ENCODE results near the gene ABLIM2.

Gene ABLIM2

DNA sequence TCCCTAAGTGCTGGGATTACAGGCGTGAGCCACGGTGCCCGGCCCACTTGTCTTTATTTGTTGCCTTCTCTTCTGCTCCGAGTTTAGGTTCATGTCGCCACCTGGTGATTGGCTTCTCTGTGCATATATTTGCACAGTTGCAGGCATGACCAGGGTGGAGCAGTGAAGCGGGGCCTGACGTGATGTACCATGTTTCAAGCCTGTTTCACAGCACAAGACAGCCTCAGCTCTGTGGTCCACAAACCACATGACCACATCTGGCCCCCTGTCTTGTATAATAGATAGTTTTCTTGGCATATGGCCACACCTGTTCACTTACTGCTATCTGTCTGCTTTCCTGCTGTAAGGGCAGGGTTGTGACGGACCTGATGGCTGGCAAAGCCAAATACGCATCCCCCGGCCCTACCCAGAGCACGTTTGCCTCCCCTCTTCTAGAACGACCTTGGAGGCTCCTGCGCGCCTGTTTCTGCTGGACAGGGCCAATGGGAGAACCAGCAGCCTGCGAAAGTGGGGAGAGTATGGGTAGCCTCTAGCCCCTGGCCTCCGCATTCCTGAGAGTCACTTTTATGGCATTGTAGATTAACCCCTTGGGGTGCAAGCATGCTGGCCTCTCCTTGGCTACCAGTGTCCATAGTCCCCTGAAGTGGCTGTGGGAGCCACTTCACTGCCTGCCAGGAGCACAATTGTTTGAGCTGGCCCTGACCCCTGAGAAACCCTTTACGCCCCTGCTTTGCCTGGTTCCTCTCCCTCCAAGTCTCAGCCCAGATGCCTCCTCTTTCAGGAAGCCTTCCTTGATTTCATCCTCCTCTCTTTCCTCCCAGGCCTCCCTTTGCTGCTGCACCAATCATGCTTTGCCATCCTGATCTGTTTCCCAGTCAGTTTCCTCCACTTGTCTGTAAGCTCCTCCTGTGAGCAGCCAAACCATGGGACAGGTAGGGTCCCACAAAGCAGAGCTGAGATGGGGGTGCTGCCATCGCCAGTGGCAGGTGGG, 34.4 kb upstream of the ABLIM2 start:
- DNase-seq (ENCODE audit: low read depth in 2 of 2): no peak

DNA sequence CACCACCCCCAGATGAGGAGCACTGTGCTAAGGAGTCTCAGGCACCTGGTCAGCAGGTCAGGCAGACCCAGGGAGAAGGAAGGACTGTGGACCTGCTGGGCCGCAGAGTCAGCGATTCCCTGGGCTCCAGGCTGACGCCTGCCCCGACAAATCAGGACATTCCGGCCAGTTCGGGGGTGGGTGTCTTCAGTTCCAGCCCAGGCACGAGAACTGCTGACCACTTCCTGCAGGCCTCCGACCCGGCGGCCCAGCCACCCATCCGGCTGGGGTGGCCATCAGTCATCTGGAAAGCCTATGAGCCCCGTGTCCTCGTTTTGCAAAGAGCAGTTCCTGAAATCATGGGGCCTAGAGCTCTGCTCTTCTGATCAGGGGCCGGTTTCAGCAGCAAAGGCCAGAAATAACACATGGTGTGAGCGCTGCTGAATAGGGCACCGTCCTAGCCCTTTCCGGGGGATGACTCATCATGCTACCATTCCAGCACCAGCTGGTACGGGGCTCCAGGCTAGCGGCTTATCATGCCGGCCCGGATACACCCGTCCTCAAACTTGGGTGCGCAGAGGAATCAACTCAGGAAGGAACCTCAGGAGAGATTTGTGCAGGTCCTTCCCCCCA, 32.6 kb upstream of the ABLIM2 start:
- DNase-seq (ENCODE audit: low read depth in 2 of 2): no peak

DNA sequence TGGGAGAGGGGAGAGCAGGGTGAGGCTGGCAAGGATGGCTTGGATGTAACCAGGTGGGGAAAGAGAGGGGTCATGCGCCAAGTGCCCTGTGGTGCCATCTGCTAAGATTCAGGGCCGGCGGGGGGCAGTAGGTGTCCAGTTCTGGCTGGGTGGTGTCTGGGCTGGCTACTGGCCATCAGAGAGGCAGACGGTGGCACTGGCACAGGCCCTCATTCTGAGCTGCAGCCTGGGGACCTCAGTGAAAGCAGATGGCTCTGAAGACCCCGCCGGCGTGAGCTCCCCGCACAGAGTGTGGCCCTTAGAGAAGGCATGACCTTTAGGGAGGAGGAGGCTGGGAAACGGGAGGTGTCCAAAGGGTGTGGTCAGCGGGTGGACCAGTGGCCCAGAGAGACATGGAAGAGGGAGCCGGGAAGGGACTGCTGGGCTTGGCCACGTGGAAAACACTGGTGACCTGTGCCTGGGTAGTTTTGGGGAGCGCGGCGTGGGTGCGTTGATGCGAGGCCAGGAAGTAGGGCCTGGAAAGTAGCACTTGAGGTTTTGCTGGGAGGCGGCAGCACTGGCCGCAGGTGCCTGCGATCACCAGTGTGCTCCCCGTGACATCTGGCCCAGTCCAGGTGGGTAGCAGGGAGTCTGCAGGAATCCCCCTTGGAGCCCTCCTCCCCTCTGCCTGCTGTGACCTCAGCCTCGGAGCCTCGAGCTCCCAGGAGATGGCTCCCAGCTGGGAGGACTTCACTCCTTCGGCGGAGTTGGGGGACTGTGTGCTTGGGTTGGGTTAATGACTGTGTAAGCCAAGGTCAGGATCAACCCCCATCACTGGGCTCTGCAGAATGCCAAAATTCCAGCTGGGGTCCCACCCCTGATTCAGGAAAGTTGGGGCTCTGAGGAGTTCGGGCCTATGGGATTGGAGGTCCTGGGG, 31.2 kb upstream of the ABLIM2 start:
- DNase-seq (ENCODE audit: low read depth in 2 of 2): no peak

DNA sequence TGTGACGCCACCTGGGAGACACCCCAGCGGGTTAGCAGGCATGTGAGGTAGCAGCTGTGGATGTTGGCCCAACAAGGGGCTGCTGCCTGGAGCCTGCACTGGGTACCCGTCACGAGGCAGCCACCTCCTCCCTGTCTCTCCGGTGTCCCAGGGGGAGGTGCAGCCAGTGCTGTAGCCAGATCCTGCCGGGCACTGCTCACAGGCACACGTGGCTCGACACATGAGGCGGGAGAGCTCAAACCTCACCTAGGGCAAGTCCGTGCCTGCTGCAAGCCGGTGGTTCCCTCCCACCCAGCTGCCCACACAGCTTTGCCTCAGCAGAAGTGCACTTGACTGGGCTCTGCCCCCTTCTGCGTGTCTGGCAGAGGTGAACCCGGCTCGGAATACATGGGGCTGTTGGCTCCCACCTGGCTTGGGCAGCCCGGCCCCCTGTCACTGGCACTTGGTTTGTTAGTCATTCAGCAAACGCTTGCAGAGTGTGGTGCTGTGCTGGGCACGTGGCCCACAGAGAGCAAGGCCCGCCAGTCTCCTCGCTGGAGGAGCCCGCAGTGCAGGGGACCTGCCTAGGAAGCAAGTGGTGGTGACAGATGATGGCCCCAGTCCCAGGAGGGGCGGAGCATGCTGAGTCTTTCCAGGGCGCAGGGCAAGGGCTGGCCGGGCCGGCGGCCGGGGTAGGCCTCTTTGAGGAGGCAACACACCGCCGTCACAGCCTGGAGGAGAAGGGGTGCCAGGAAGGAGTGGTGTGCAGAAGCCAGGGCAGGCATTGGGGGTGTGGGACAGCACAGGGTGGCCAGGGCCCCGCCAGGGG, 30.3 kb upstream of the ABLIM2 start:
- no peak for DNase-seq (ENCODE audit: low read depth in 2 of 2)

DNA sequence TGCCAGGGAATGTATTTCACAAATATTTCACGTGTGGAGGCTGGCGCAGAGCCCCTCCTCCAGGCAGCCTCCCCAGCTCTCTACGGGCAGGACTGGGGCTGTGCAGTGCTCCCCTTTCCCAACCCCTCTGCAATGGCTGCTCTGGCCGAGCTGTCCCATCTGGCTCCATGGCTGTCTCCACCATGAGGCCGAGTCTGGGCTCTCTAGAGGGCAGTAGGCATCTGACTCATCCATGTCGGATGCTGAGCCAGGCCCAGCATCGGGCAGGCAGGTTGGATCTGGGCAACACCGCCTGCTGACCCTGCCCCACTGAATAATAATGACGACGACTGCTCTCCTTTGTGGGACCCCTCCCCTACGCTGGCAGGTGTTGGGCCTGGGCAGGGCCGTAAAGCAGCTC, 29.5 kb upstream of the ABLIM2 start:
- no peak for DNase-seq (ENCODE audit: low read depth in 2 of 2)

DNA sequence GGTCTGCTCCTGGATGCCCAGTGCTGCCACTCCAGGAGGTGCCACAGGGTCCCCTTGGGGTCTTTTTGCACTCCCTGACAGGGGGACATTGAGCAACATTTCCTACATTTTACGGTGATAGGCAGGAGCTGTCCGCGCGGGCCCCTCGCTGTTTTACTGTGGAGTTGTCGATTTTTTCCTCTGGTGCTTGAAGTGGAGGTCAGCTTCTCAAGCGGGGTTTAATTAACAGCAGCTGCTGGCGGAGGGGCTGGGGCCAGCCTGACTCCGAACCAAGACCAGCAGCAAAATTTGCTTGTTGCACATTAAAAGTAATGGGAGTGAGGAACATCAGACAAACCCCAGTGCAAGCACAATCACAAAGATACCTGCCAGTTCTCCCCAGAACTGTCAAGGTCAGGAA, 27.3 kb upstream of the ABLIM2 start:
- no peak for DNase-seq (ENCODE audit: low read depth in 2 of 2)

DNA sequence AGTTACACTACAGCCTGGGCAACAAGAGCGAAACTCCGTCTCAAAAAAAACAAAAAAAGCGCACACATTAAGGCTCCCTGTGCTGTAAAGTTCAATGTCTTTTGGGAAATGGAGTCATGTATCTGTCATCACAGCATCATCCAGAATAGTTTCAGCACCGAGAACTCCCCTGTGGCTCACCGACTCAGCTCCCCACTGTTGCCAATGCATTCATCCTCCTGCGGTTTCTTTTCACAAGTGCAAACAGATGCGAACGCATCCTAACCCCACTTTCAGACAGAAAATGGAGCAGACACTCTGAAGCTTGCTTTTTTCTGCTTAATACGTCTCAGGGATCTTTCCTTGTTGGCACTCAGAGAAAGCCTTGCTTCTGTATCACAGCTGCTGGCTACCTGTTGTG, 26.7 kb upstream of the ABLIM2 start:
- DNase-seq (ENCODE audit: low read depth in 2 of 2): no peak

DNA sequence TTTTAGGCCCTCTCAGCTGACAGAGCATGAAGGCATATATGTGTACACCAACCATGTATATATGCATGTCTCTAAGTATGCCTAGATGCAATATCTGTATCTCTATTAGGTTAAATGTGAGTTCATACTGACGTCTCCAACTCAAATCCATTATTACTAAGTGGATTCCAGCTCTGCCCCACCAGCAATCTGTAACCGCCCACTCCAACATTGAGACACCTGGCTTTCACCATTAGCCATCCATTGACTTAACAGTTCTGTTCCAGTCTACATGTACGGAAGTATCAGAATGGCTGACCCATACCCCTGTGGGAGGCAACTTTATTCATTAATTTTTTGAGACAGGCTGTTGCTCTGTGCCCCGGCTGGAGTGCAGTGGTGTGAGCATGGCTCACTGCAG, 25.4 kb upstream of the ABLIM2 start:
- no peak for DNase-seq (ENCODE audit: low read depth in 2 of 2)

DNA sequence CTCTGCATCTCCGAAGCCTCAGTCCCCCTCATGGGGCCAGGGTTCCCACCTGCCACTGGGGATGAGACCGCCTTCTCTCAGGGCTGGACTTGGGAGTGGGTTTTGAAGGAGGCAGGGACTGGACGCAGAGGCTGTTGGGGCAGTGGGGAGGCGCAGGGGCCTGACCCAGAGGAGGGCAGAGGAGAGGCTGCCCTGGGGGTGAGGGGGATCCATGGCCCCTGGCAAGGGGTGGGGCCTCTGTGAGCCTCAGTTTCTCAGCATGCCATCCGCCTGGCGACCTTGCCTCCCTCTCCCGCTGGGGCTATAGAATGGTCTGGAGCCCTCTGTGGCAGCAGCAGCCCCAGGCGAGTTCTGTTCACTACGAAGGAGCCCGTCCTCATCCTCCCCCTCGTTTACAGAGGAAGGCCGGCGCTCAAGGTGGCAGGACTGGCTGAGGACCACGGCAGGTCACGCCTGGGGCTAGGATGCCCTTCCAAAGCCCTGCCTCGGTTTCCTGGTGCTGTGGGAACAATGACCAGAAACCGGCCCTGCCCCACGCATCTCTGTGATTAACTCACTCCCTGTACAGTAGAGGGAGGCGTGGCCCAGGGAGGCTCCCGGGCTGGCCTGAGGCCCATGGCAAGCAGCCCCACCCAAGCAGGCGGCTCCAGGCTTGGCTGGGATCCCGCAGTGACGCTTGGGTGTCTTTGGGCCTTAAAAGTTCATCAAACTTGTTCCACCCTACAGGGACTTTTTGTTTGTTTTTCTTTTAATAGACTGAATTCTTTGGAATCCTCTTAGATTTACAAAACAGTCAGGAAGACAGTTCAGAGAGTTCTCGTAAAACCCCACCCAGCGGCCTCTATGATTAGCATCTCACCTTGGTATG, 24.5 kb upstream of the ABLIM2 start:
- no peak for DNase-seq (ENCODE audit: low read depth in 2 of 2)

DNA sequence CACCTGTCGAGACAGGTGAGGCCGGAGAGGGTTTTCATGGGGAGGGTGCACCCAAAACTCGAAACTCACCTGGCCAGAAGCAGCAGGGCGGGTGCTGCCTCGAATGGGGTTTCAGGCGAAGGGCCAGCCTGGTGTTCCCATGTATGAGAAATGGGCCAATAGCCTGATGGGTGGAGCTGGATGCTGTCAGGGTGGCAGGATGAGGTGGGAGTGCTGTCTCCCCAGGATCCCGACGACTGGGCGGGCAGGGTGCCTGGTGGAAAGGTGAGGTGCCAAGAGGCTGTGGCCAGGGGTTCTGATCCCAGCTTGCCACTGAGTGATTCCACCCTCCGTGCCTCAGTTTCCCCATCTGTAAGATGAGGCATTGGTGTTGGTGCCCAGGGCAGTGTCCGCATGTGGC, 23.7 kb upstream of the ABLIM2 start:
- DNase-seq (ENCODE audit: low read depth in 2 of 2): no peak

DNA sequence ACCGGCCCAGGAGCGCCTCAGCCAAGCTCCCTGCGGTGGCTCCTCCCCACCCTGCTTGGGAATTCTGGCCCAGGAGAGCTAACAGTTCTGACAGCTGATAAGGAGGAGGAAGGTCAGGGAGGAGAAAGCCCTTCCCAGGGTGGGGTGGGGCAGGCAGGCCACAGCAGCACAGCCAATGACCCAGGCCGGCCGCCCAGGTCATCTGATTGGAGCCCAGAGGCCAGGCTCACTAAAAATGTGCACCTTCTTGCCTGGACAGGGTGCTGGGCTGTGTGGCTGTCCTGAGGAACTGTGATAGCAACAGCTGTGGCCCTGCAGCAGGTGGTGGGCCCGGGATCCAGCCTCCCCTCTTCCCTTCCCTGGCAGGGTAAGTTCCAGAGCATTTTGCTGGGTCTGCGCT, 23.2 kb upstream of the ABLIM2 start:
- no peak for DNase-seq (ENCODE audit: low read depth in 2 of 2)

DNA sequence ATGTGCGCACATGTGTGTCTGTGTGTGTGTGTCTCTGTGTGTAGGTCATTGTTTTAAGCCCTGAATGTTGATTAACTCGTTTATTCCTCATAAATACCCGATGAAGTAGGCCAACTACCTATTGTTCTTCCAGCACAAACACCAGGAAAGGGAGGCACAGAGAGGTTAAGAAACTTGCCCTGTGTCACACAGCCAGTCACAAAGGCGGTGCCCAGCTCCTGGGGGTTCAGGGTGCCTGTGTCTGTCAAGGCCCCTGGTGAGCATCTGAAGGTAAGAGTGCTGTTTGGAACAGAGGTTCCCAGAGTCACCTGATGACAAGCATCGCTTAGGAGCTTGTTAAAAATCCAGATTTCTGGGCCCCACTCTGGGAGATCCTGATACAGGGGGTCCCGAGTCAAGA, 22.5 kb upstream of the ABLIM2 start:
- DNase-seq (ENCODE audit: low read depth in 2 of 2): no peak

DNA sequence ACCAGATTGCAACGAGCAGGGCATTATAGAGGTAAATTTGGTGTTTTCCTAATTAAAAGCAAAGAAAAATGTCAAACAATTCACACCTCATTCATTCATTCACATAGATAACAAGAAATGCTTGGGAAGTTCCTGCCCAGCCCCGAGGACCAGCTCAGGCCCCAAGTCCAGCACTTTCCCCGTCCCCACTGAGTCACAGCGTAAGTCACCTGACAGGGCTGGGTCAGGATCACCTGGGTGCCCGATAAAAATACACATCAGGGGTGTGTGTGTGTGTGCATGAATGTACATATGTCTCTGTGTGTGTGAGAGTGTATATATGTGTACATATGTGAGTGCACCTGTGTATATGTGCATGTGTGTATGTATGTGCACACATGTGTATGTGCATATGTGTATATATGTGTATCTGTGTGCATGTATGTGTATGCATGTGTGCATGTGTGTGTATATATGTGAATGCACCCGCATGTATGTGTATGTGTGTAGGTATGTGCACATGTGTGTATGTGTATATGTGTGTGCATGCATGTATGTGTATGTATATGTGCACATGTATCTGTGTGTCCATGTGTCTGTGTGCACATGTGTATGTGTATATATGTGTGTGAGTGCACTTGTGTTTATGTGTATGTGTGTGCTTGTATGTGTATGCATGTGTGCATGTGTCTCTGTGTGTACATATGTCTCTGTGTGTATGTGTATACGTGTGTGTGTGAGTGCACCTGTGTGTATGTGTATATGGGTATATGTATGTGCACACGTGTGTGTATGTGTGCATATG, 21.9 kb upstream of the ABLIM2 start:
- no peak for DNase-seq (ENCODE audit: low read depth in 2 of 2)

DNA sequence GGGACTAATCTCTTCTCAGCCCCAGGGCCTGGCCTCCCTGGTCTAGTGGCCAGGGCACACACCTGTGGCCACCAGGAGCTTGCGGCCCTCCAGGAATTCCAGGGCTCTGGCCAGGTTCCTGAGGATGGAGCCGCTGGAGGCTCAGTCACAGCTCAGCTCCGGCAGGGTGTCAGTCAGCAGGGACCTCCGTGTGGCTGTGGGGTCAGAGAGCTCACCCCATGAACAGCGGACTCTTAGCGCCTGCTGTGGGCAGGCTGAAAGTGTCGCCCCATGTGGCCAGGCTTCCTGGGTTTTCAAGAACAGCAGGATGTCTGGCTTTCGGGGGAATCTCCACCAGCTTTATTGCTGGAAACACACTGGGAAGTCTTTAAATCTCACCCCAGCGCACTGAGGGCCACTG, 21.2 kb upstream of the ABLIM2 start:
- no peak for DNase-seq (ENCODE audit: low read depth in 2 of 2)

DNA sequence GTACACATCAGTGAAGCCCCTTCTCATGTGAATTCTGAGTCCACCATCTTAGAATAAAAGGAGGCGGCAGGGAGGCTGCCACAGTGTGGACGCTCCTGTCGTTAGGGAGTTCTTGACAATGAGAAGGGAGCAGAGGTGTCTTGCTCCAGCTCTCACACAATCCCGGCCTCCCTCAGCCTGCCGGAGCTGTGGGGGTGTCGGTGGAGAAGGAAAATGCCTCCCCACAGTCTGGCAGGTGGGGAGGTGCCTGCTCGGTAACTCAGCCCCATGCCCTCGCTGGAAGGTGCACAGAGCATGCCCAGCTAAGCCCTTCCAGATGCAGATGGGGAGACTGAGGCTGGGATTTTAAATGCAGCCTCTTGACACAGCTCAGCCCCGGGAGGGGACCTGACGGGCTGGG, 20.5 kb upstream of the ABLIM2 start:
- no peak for DNase-seq (ENCODE audit: low read depth in 2 of 2)

DNA sequence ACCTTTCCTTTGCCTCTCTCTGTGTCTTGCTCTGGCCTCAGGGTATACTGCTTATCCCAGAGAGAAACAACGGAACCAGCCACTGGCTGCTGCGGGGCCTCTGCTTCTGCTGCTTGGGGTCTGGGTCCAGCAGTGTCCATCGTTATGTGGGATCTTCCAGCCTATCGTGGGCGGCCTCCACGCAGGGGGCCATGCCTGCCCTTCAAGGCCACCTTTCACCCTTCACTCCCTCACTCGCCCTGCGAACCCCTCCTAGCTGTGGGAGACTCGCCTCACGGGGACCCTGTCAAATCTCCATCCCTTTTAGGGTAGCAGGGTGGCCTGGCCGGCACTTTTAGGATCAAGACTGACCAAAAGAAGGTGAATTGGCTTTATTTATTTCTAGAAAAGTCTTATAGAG, 19.3 kb upstream of the ABLIM2 start:
- DNase-seq (ENCODE audit: low read depth in 2 of 2): no peak

DNA sequence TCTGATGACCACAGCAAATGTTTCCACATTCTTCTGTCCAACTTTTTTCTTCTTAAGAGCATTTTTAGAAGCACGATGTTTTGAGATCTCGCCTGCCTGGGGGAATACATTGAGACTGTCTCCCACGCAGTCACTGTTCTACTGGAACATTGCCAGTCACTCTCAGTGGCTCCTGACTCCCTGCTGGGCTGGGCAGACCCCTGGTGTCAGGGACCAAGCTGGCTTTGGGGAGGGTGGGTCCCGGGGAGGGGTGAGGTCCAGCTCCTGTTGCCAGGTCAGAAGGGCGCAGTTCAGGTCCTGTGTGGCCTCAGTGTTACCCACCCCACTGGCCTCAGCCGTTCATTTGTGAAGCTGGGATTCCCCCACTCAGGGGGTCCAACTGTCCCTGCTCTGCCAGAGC, 18.9 kb upstream of the ABLIM2 start:
- no peak for DNase-seq (ENCODE audit: low read depth in 2 of 2)

DNA sequence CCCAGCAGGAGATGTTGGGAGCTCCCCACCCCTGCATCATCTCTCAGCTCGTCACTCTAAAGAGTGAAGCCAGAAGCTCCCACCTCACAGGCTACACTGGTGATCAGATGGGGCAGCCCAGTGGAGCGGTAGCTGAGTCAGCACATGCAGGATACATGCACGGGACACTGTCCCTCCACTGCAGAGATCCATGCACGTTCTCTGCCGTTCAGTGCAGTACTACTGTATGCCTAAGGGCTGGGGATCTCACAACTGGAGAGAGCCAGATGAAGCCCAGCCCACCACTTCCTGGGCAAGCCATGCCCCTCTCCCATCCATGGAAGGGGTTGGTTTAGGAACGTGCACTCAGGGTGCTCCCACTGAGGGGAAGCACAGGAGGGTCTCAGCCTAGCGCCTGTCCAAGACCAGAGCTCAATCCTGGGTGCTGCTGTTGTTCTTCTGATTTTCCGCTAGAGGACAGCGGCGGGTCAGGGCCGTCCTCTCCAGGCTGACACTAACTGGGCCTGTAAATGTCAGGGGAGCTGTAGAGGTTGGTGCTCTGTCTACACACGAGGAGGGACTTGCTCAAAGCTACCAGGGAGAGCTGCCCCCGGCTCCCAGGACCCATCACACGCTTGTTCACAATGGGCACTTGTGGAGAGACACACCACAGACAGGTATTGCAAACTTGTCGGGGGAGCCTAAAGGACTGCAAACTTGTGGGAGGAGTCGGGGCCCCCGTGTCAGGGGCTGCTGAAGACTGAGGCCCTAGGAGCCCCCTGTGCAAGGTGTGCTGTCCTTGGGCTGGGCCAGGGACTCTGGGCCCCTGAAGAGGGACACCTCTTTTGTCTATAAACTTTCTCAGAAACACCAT, 18.2 kb upstream of the ABLIM2 start:
- no peak for DNase-seq (ENCODE audit: low read depth in 2 of 2)

DNA sequence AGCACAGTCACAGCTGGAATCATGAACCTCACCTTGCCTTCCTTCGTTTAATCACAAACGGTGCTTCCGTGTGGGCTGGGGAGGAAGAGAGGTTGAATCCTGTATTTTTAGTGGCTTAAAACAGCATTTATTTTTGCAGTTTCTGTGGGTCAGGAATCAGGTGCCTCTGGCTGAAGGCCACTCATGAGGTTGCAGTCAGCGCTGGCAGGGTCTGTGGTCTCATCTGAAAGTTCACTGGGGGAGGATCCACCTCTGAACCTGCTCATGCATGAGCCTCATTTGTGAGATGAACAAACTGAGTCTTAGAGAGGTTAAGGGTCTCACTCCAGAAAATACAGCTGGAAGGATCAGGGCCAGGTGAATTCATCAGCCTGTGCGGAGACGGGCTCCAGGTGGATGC, 17.1 kb upstream of the ABLIM2 start:
- DNase-seq (ENCODE audit: low read depth in 2 of 2): no peak
